Mesothelial cell of epicardium (in vitro differentiated cells): ENCODE results near the gene FNIP2. TPM values are rescaled to one million over a fixed set of nuclear protein-coding genes. Genes with fewer than 3 reads are reported as not detected.
A peak's percentile ranks its signal among the peaks of the same experiment; 100 is the strongest.

ENCODE experiments used
- DNase-seq, 2 experiments: peaks; one replicate each; pipeline ENCODE4 v3.0.0; 2021; ENCODE audit warnings: low spot score in 2 of 2; ENCODE audit not compliant: unreplicated experiment in 2 of 2
- H3K27ac Mint-ChIP-seq: 2 replicates; pipeline ENCODE4 v1.8.0; 2021; ENCODE audit warnings: mixed read lengths
- H3K27me3 Mint-ChIP-seq: 2 replicates; pipeline ENCODE4 v1.8.0; 2021; ENCODE audit warnings: low read depth, mixed read lengths
- H3K36me3 Mint-ChIP-seq: 2 replicates; pipeline ENCODE4 v1.8.0; 2021; ENCODE audit warnings: mixed read lengths
- H3K4me1 Mint-ChIP-seq: 2 replicates; pipeline ENCODE4 v1.8.0; 2021; ENCODE audit warnings: mixed read lengths
- H3K4me3 Mint-ChIP-seq: 2 replicates; pipeline ENCODE4 v1.8.0; 2021; ENCODE audit warnings: mild to moderate bottlenecking, moderate library complexity, mixed read lengths
- H3K9me3 Mint-ChIP-seq: 2 replicates; pipeline ENCODE4 v1.8.0; 2021; ENCODE audit warnings: mixed read lengths
- CTCF ChIP-seq: fragments of 200-600 bp; sonication (generic); IDR thresholded peaks from one replicate; pipeline ENCODE4 v1.5.0; 2021; ENCODE audit warnings: antibody characterized with exemption; ENCODE audit not compliant: unreplicated experiment
- total RNA-seq: library from RNA; stranded (reverse); gene quantifications from 3 replicates; pipeline ENCODE4 v1.2.1, GENCODE V29; 2021

The FNIP2 gene
- total RNA-seq, 1 donor from 2014 or later, result 32.1 TPM

- Mint-ChIP-seq H3K4me3 (no peak overlapping the region), H3K27ac (no peak overlapping the region), H3K9me3 (no peaks in the 10 kb centered on the region), H3K4me1 (peaks cover 7% of the 10 kb centered on the region), H3K27me3 (peaks cover 27% of the 10 kb centered on the region), H3K36me3 (peaks cover under 1% of the 10 kb centered on the region)
- DNase-seq, result no peak
- TF ChIP-seq CTCF, result no peak
Observed at GRCh38 chr4:158726633-158727032, 42.2 kb upstream of the FNIP2 start.

- Mint-ChIP-seq H3K27ac (no peak overlapping the region), H3K27me3 (peaks cover 29% of the 10 kb centered on the region), H3K36me3 (no peaks in the 10 kb centered on the region), H3K4me3 (no peak overlapping the region), H3K9me3 (no peaks in the 10 kb centered on the region), H3K4me1 (no peaks in the 10 kb centered on the region)
- no peak for TF ChIP-seq CTCF
- no peak for DNase-seq
Observed at GRCh38 chr4:158728236-158728635, 40.6 kb upstream of the FNIP2 start.

- H3K27me3 Mint-ChIP-seq, result peaks cover 29% of the 10 kb centered on the region
- peak in 1 of 2 experiments; percentile 48 for DNase-seq
- no peaks in the 10 kb centered on the region for H3K4me1 Mint-ChIP-seq
- no peaks in the 10 kb centered on the region for H3K9me3 Mint-ChIP-seq
- H3K27ac Mint-ChIP-seq, result no peak overlapping the region
- peak; percentile 62 for TF ChIP-seq CTCF
- no peaks in the 10 kb centered on the region for H3K36me3 Mint-ChIP-seq
- no peak overlapping the region for H3K4me3 Mint-ChIP-seq
Observed at GRCh38 chr4:158729716-158730559, 38.9 kb upstream of the FNIP2 start.

GRCh38 chr4:158738866-158739265, 30.0 kb upstream of the FNIP2 start:
- H3K27me3 Mint-ChIP-seq, result no peaks in the 10 kb centered on the region
- no peak overlapping the region for H3K27ac Mint-ChIP-seq
- no peak for TF ChIP-seq CTCF
- H3K4me3 Mint-ChIP-seq, result no peak overlapping the region
- H3K36me3 Mint-ChIP-seq, result no peaks in the 10 kb centered on the region
- no peaks in the 10 kb centered on the region for H3K9me3 Mint-ChIP-seq
- DNase-seq, result no peak
- peaks cover 3% of the 10 kb centered on the region for H3K4me1 Mint-ChIP-seq

GRCh38 chr4:158739600-158739999, 29.2 kb upstream of the FNIP2 start:
- no peaks in the 10 kb centered on the region for H3K9me3 Mint-ChIP-seq
- no peak overlapping the region for H3K4me3 Mint-ChIP-seq
- DNase-seq, result no peak
- no peak for TF ChIP-seq CTCF
- H3K36me3 Mint-ChIP-seq, result no peaks in the 10 kb centered on the region
- no peaks in the 10 kb centered on the region for H3K27me3 Mint-ChIP-seq
- no peak overlapping the region for H3K27ac Mint-ChIP-seq
- H3K4me1 Mint-ChIP-seq, result peaks cover 3% of the 10 kb centered on the region
